A549 (cell line): Measurements from ENCODE around the gene SH3PXD2B. TPM values are rescaled to one million over a fixed set of nuclear protein-coding genes. Genes with fewer than 3 reads are reported as not detected.

Experiments used
- ATAC-seq, 2 experiments: fragments of 200-7000 bp in 1 of 2; fragments of >200 bp in 1 of 2; cut with Nextera tagmentation in 1 of 2; cut with Tn5 transposase in 1 of 2; 3 replicates each; pipeline versions ENCODE4 v1.8.0 to v1.9.1; 2018 to 2020; ENCODE audit warnings: mild to moderate bottlenecking in 1 of 2, moderate library complexity in 1 of 2
- CTCF ChIA-PET: fragments of 300-600 bp; sonication (Branson Sonifier 250); formaldehyde crosslinking; extraction: SDS; loops from one replicate; lab custom pipeline; 2021; ENCODE audit warnings: antibody characterized with exemption, inconsistent platforms; lab: Yijun Ruan, JAX
- POLR2A ChIA-PET: fragments of 350-600 bp; formaldehyde crosslinking; extraction: SDS; loops from one replicate; lab custom pipeline; 2021; ENCODE audit warnings: antibody characterized with exemption, inconsistent platforms; lab: Yijun Ruan, JAX
- DNase-seq, 2 experiments: peaks; one replicate each; pipeline versions ENCODE4 v3.0.0 to v3.0.0-alpha.2; 2011 to 2016; ENCODE audit warnings: low read depth in 1 of 2, low spot score in 1 of 2
- FAIRE-seq: peaks from 2 replicates; lab custom pipeline; 2011; peaks lifted over from hg19 to GRCh38; lab: Jason Lieb, UNC
- H3K27ac ChIP-seq, 2 experiments: fragments of >200 bp; sonication (Bioruptor Twin); formaldehyde crosslinking; 3 replicates each; pipeline ENCODE4 v1.5.1; 2016 to 2017
- H3K4me1 ChIP-seq: fragments of >200 bp; sonication (Bioruptor Twin); formaldehyde crosslinking; 3 replicates; pipeline ENCODE4 v1.6.1; 2016
- H3K4me2 ChIP-seq: fragments of >200 bp; sonication (Bioruptor Twin); formaldehyde crosslinking; 3 replicates; pipeline ENCODE4 v1.6.1; 2016
- H3K4me3 ChIP-seq: fragments of >200 bp; sonication (Bioruptor Twin); formaldehyde crosslinking; 3 replicates; pipeline ENCODE4 v1.5.1; 2016
- H3K9me3 ChIP-seq: fragments of >200 bp; sonication (Bioruptor Twin); formaldehyde crosslinking; 3 replicates; pipeline ENCODE4 v1.6.1; 2016
- BCL3 ChIP-seq: fragments of >200 bp; sonication (Bioruptor Twin); formaldehyde crosslinking; IDR thresholded peaks from 3 replicates; pipeline ENCODE4 v1.6.1; 2016
- BHLHE40 ChIP-seq: IDR thresholded peaks from 2 replicates; pipeline ENCODE4 v1.6.1; 2012; ENCODE audit warnings: low read depth, low read length, inconsistent platforms
- CBX2 ChIP-seq: fragments of 200-600 bp; sonication (generic); IDR thresholded peaks from 2 replicates; pipeline ENCODE4 v1.6.1; 2016; ENCODE audit warnings: low read depth, mild to moderate bottlenecking, borderline replicate concordance
- CBX8 ChIP-seq: fragments of 200-600 bp; sonication (generic); IDR thresholded peaks from 2 replicates; pipeline ENCODE4 v1.6.1; 2016
- CHD2 ChIP-seq: fragments of 150-350 bp; IDR thresholded peaks from 2 replicates; pipeline ENCODE4 v1.6.1; 2014; ENCODE audit warnings: low read length; ENCODE audit not compliant: partially characterized antibody
- E2F6 ChIP-seq: IDR thresholded peaks from 2 replicates; pipeline ENCODE4 v1.6.1; 2012; ENCODE audit warnings: low read depth, borderline replicate concordance
- EHMT2 ChIP-seq: fragments of 200-600 bp; sonication (generic); IDR thresholded peaks from 2 replicates; pipeline ENCODE4 v1.6.1; 2016; ENCODE audit warnings: antibody characterized with exemption, low read depth, mild to moderate bottlenecking, moderate library complexity
- ELK1 ChIP-seq: fragments of 150-350 bp; IDR thresholded peaks from 2 replicates; pipeline ENCODE4 v1.6.1; 2014; ENCODE audit warnings: low read depth, mild to moderate bottlenecking, low read length
- FOSL2 ChIP-seq, 2 experiments: fragments of 450-650 bp in 1 of 2; fragments of >200 bp in 1 of 2; sonication (Bioruptor Twin) in 1 of 2; formaldehyde crosslinking; IDR thresholded peaks; 2 replicates each; pipeline versions ENCODE4 v1.5.0 to v1.6.1; 2016 to 2020; ENCODE audit warnings: mild to moderate bottlenecking in 1 of 2, moderate library complexity in 1 of 2
- GATA3 ChIP-seq: IDR thresholded peaks from 2 replicates; pipeline ENCODE4 v1.6.1; 2012; ENCODE audit warnings: borderline replicate concordance
- HDAC2 ChIP-seq: fragments of 200-600 bp; sonication (generic); IDR thresholded peaks from 2 replicates; pipeline ENCODE4 v1.6.1; 2016
- HES2 ChIP-seq: fragments of >200 bp; sonication (Bioruptor Twin); formaldehyde crosslinking; IDR thresholded peaks from 2 replicates; pipeline ENCODE4 v1.6.1; 2016
- HEYL ChIP-seq: fragments of 250-450 bp; sonication (Bioruptor Pico); IDR thresholded peaks from 2 replicates; pipeline ENCODE4 v1.8.0; 2021; ENCODE audit warnings: mild to moderate bottlenecking, moderate library complexity
- HOXA7 ChIP-seq: fragments of 250-450 bp; sonication (Bioruptor Pico); IDR thresholded peaks from 2 replicates; pipeline ENCODE4 v1.5.0; 2020; ENCODE audit warnings: mild to moderate bottlenecking, moderate library complexity
- JUN ChIP-seq, 2 experiments: fragments of >200 bp; sonication (Bioruptor Twin); formaldehyde crosslinking; IDR thresholded peaks; 2 replicates in 1 of 2; 3 replicates in 1 of 2; pipeline ENCODE4 v1.6.1; 2016 to 2017
- MAX ChIP-seq: IDR thresholded peaks from 2 replicates; pipeline ENCODE4 v1.6.1; 2012
- MYC ChIP-seq: IDR thresholded peaks from 2 replicates; pipeline ENCODE4 v1.6.1; 2012; ENCODE audit warnings: mild to moderate bottlenecking, inconsistent platforms, low read length, improper control_type of control experiment, borderline replicate concordance
- NFE2L2 ChIP-seq: fragments of 150-350 bp; conservative IDR thresholded peaks from 2 replicates; pipeline ENCODE4 v1.6.1; 2014; ENCODE audit warnings: low read length
- NPAS2 ChIP-seq: fragments of 250-450 bp; sonication (Bioruptor Pico); IDR thresholded peaks from 2 replicates; pipeline ENCODE4 v1.8.0; 2022; ENCODE audit warnings: mild to moderate bottlenecking, moderate library complexity, borderline replicate concordance
- NR3C1 ChIP-seq: fragments of >200 bp; sonication (Bioruptor Twin); formaldehyde crosslinking; IDR thresholded peaks from 3 replicates; pipeline ENCODE4 v1.6.1; 2017
- PBX3 ChIP-seq: IDR thresholded peaks from 2 replicates; pipeline ENCODE4 v1.6.1; 2012
- POLR2A ChIP-seq: IDR thresholded peaks from 2 replicates; pipeline ENCODE4 v1.6.1; 2012; ENCODE audit warnings: mild to moderate bottlenecking, low read length
- POLR2AphosphoS2 ChIP-seq: conservative IDR thresholded peaks from 2 replicates; pipeline ENCODE4 v1.6.1; 2012; ENCODE audit warnings: low read length, improper control_type of control experiment, inconsistent platforms
- RAD21 ChIP-seq, 2 experiments: fragments of >200 bp in 1 of 2; sonication (Bioruptor Twin) in 1 of 2; formaldehyde crosslinking in 1 of 2; IDR thresholded peaks in 1 of 2; conservative IDR thresholded peaks in 1 of 2; 2 replicates in 1 of 2; 3 replicates in 1 of 2; pipeline ENCODE4 v1.6.1; 2012 to 2018; ENCODE audit warnings: inconsistent platforms in 1 of 2
- RCOR1 ChIP-seq: fragments of 150-350 bp; IDR thresholded peaks from 2 replicates; pipeline ENCODE4 v1.6.1; 2014; ENCODE audit warnings: antibody characterized with exemption, low read length, low read depth
- SREBF2 ChIP-seq: fragments of 450-650 bp; IDR thresholded peaks from 2 replicates; pipeline ENCODE4 v1.6.1; 2014; ENCODE audit warnings: mild to moderate bottlenecking, moderate library complexity
- TFCP2L1 ChIP-seq: fragments of 250-450 bp; sonication (Bioruptor Pico); IDR thresholded peaks from 2 replicates; pipeline ENCODE4 v1.5.0; 2021; ENCODE audit warnings: mild to moderate bottlenecking
- USF2 ChIP-seq: fragments of 450-650 bp; IDR thresholded peaks from 2 replicates; pipeline ENCODE4 v1.6.1; 2014; ENCODE audit warnings: antibody characterized with exemption
- ZFP36 ChIP-seq: fragments of 450-650 bp; IDR thresholded peaks from 2 replicates; pipeline ENCODE4 v1.6.1; 2014; ENCODE audit warnings: borderline replicate concordance; ENCODE audit not compliant: partially characterized antibody
- ZNF302 ChIP-seq: fragments of 250-450 bp; sonication (Bioruptor Pico); IDR thresholded peaks from 2 replicates; pipeline ENCODE4 v1.9.0; 2021; ENCODE audit warnings: inconsistent platforms, mild to moderate bottlenecking, moderate library complexity
- ZSCAN20 ChIP-seq: fragments of 250-450 bp; sonication (Bioruptor Pico); IDR thresholded peaks from 2 replicates; pipeline ENCODE4 v1.8.0; 2022; ENCODE audit warnings: mild to moderate bottlenecking, moderate library complexity
- WGBS: methylation state at CpG from one replicate; pipeline ENCODE4 v1.1.6; 2017; ENCODE audit errors: missing lambda C conversion rate; 5-methylcytosine and 5-hydroxymethylcytosine counted together
- polyA plus RNA-seq, 4 experiments: library from polyadenylated mRNA; depleted of rRNA in 3 of 4; stranded (reverse); fragments of >200 nt; fragmentation: RNase III in 1 of 4; extraction: RNeasy Plus Mini Kit Qiagen cat#74134 plus additional on column Dnase treatment in 1 of 4; gene quantifications; 2 replicates in 3 of 4; 3 replicates in 1 of 4; pipeline ENCODE4 v1.2.3, GENCODE V29; 2011 to 2017

Gene SH3PXD2B
- polyA plus RNA-seq, 2 of the 4 experiments (the other 2 are of a cell fraction) = 15.1 to 15.5 TPM

GRCh38 chr5:172313915-172314314 is 140.4 kb downstream of the SH3PXD2B start (continued):
- no peak for TF ChIP-seq RAD21 (conservative IDR thresholded peaks at IDR 0.05 in 1 of 2, IDR thresholded peaks at IDR 0.05 in 1 of 2)
- TF ChIP-seq NR3C1 = no peak
- TF ChIP-seq HDAC2 = no peak
- no peak for TF ChIP-seq HOXA7 (CRISPR knock-in tag)

- Histone ChIP-seq H3K9me3 (no peaks in the 10 kb centered on the region), H3K4me1 (peaks cover 13% of the 10 kb centered on the region; the same call in 2 of the 3 replicates), H3K27ac (no peak overlapping the region), H3K4me3 (no peak overlapping the region), H3K4me2 (no peak overlapping the region)
- WGBS = 26% methylated on average over 1 of the region's 1 CpG
- ATAC-seq (no peak), DNase-seq (no peak), FAIRE-seq (no peak)
- TF ChIP-seq ZFP36 (no peak), TFCP2L1 (no peak), E2F6 (no peak), NFE2L2 (no peak), POLR2AphosphoS2 (no peak), BHLHE40 (no peak), SREBF2 (no peak), JUN (IDR thresholded peaks at IDR 0.05) (no peak), BCL3 (no peak), CBX8 (no peak), EHMT2 (no peak), ZSCAN20 (no peak), HOXA7 (CRISPR knock-in tag) (no peak), RCOR1 (no peak), ZNF302 (no peak), GATA3 (no peak)
- ChIA-PET POLR2A (no interaction called here), CTCF (no interaction called here)
Measured at GRCh38 chr5:172312286-172312685, 142.0 kb downstream of the SH3PXD2B start.

GRCh38 chr5:172311605-172312004 is 142.7 kb downstream of the SH3PXD2B start:
- Histone ChIP-seq H3K9me3 (no peaks in the 10 kb centered on the region), H3K4me2 (no peak overlapping the region), H3K4me1 (peaks cover 13% of the 10 kb centered on the region; the same call in 2 of the 3 replicates), H3K4me3 (no peak overlapping the region), H3K27ac (no peak overlapping the region)
- ChIA-PET CTCF (interaction anchor here (0.9 kb wide), 1 partner anchor 49 kb away, joined by 3 read pairs; no protein-coding TSS in a partner anchor), POLR2A (no interaction called here)
- ATAC-seq (no peak), FAIRE-seq (no peak), DNase-seq (no peak)
- 84% methylated on average over 4 of the region's 4 CpGs for WGBS
- no peak for TF ChIP-seq FOSL2 (IDR thresholded peaks at IDR 0.05)
- TF ChIP-seq FOSL2 (CRISPR knock-in tag; IDR thresholded peaks at IDR 0.05) = no peak
- TF ChIP-seq MAX = no peak
- no peak for TF ChIP-seq EHMT2
- TF ChIP-seq HEYL (CRISPR knock-in tag) = no peak
- TF ChIP-seq CBX2 = no peak
- no peak for TF ChIP-seq E2F6
- no peak for TF ChIP-seq MYC
- TF ChIP-seq NFE2L2 = no peak
- no peak for TF ChIP-seq BHLHE40
- no peak for TF ChIP-seq PBX3
- no peak for TF ChIP-seq NPAS2
- no peak for TF ChIP-seq ELK1
- TF ChIP-seq USF2 = no peak
- TF ChIP-seq POLR2A = no peak
- no peak for TF ChIP-seq HES2
- TF ChIP-seq BCL3 = no peak
- no peak for TF ChIP-seq CHD2
